Measurements from ENCODE around the gene DTNB.

Gene DTNB

DNA sequence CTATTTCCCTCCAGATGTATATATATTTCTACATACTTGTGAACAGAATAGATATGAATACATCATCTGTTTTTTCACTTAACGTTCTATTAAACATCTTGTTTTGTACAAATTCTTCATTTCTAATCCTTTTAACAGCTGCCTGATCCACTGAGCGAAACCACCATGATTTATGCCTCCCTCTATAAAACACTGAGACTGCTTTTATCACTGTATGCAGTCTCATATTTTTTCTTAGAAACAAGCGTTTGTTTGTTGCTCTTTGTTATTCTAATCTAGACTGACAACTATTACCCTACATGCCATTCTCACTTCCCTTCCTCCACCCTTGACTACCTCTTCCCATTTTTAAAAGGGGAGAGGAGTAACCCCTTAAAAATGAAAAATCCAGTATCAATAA lies 88.2 kb downstream of the DTNB start:
- no peak for DNase-seq (ENCODE audit: insufficient read length, low spot score)
- FAIRE-seq: no peak
- TF ChIP-seq SPI1 (IDR thresholded peaks at IDR 0.05; ENCODE audit: low read depth, low read length) (peak; percentile 53), TAF1 (IDR thresholded peaks at IDR 0.05; ENCODE audit: low read depth, low read length) (no peak), POU2F2 (IDR thresholded peaks at IDR 0.05; ENCODE audit: low read depth, low read length) (no peak), PAX5 (IDR thresholded peaks at IDR 0.05; ENCODE audit: insufficient read depth, low read length, severe bottlenecking) (no peak), POLR2AphosphoS5 (IDR thresholded peaks at IDR 0.05; ENCODE audit: low read depth, low read length) (no peak), POLR2A (IDR thresholded peaks at IDR 0.05; ENCODE audit: low read depth, low read length) (no peak)

GRCh38 chr2:25582077-25582830 lies 91.1 kb downstream of the DTNB start:
- no peak for TF ChIP-seq POLR2AphosphoS5 (IDR thresholded peaks at IDR 0.05; ENCODE audit: low read depth, low read length)
- TF ChIP-seq POLR2A (IDR thresholded peaks at IDR 0.05; ENCODE audit: low read depth, low read length): no peak
- TF ChIP-seq PAX5 (IDR thresholded peaks at IDR 0.05; ENCODE audit: insufficient read depth, low read length, severe bottlenecking): no peak
- no peak for TF ChIP-seq SPI1 (IDR thresholded peaks at IDR 0.05; ENCODE audit: low read depth, low read length)
- TF ChIP-seq TAF1 (IDR thresholded peaks at IDR 0.05; ENCODE audit: low read depth, low read length): no peak
- no peak for TF ChIP-seq POU2F2 (IDR thresholded peaks at IDR 0.05; ENCODE audit: low read depth, low read length)
- no peak for DNase-seq (ENCODE audit: insufficient read length, low spot score)
- no peak for FAIRE-seq

GRCh38 chr2:25576596-25576995 lies 96.8 kb downstream of the DTNB start:
- no peak for TF ChIP-seq TAF1 (IDR thresholded peaks at IDR 0.05; ENCODE audit: low read depth, low read length)
- TF ChIP-seq PAX5 (IDR thresholded peaks at IDR 0.05; ENCODE audit: insufficient read depth, low read length, severe bottlenecking): no peak
- TF ChIP-seq POLR2AphosphoS5 (IDR thresholded peaks at IDR 0.05; ENCODE audit: low read depth, low read length): no peak
- no peak for TF ChIP-seq POLR2A (IDR thresholded peaks at IDR 0.05; ENCODE audit: low read depth, low read length)
- TF ChIP-seq POU2F2 (IDR thresholded peaks at IDR 0.05; ENCODE audit: low read depth, low read length): no peak
- DNase-seq (ENCODE audit: insufficient read length, low spot score): no peak
- no peak for FAIRE-seq

GRCh38 chr2:25572638-25573037 lies 100.7 kb downstream of the DTNB start:
- DNase-seq (ENCODE audit: insufficient read length, low spot score) (no peak), FAIRE-seq (no peak)
- TF ChIP-seq POU2F2 (IDR thresholded peaks at IDR 0.05; ENCODE audit: low read depth, low read length) (no peak), POLR2AphosphoS5 (IDR thresholded peaks at IDR 0.05; ENCODE audit: low read depth, low read length) (no peak), SPI1 (IDR thresholded peaks at IDR 0.05; ENCODE audit: low read depth, low read length) (no peak), TAF1 (IDR thresholded peaks at IDR 0.05; ENCODE audit: low read depth, low read length) (no peak), PAX5 (IDR thresholded peaks at IDR 0.05; ENCODE audit: insufficient read depth, low read length, severe bottlenecking) (no peak), POLR2A (IDR thresholded peaks at IDR 0.05; ENCODE audit: low read depth, low read length) (no peak)

DNA sequence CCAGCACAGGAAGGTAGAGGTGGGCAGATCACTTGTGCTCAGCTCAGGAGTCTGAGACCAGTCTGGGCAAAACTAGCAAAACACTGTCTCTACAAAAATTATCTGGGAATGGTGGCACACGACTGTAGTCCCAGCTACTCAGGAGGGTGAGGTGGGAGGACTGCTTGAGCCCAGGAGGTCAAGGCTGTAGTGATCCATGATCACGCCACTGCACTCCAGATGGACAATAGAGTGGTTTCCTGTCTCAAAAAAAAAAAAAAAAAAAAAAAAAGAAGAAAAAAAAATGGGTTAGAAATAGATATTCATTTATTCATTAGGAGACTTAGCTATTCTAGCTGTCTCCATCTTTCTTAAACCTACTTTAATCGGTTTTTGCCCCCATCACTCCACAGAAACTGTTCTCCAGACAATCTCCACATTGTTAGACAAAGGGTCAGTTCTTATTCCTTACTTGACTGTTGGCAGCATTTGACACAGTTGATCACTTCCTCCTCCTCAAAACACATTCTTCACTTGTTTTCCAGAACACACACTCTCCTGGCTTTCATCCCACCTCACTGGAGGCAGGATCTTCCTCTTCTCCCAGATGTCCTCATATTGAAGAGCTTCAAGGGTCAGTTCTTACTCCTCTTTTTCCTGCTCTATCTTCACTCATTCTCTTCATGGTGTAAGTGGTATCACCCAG lies 103.1 kb downstream of the DTNB start:
- DNase-seq (ENCODE audit: insufficient read length, low spot score): no peak
- TF ChIP-seq POLR2AphosphoS5 (IDR thresholded peaks at IDR 0.05; ENCODE audit: low read depth, low read length) (no peak), PAX5 (IDR thresholded peaks at IDR 0.05; ENCODE audit: insufficient read depth, low read length, severe bottlenecking) (no peak), TAF1 (IDR thresholded peaks at IDR 0.05; ENCODE audit: low read depth, low read length) (no peak), POLR2A (IDR thresholded peaks at IDR 0.05; ENCODE audit: low read depth, low read length) (no peak), SPI1 (IDR thresholded peaks at IDR 0.05; ENCODE audit: low read depth, low read length) (no peak)

GRCh38 chr2:25567406-25567805 lies 106.0 kb downstream of the DTNB start:
- DNase-seq (ENCODE audit: insufficient read length, low spot score) (no peak), FAIRE-seq (peak; percentile 76)
- no peak for TF ChIP-seq POLR2A (IDR thresholded peaks at IDR 0.05; ENCODE audit: low read depth, low read length)
- no peak for TF ChIP-seq PAX5 (IDR thresholded peaks at IDR 0.05; ENCODE audit: insufficient read depth, low read length, severe bottlenecking)
- TF ChIP-seq TAF1 (IDR thresholded peaks at IDR 0.05; ENCODE audit: low read depth, low read length): no peak
- no peak for TF ChIP-seq POU2F2 (IDR thresholded peaks at IDR 0.05; ENCODE audit: low read depth, low read length)
- TF ChIP-seq SPI1 (IDR thresholded peaks at IDR 0.05; ENCODE audit: low read depth, low read length): no peak
- no peak for TF ChIP-seq POLR2AphosphoS5 (IDR thresholded peaks at IDR 0.05; ENCODE audit: low read depth, low read length)

More for the DNA sequence above, 103.1 kb downstream of the DTNB start:
- no peak for FAIRE-seq

- no peak for DNase-seq (ENCODE audit: insufficient read length, low spot score)
- peak; percentile 87 for FAIRE-seq
- no peak for TF ChIP-seq PAX5 (IDR thresholded peaks at IDR 0.05; ENCODE audit: insufficient read depth, low read length, severe bottlenecking)
- no peak for TF ChIP-seq POLR2A (IDR thresholded peaks at IDR 0.05; ENCODE audit: low read depth, low read length)
- no peak for TF ChIP-seq POU2F2 (IDR thresholded peaks at IDR 0.05; ENCODE audit: low read depth, low read length)
- no peak for TF ChIP-seq POLR2AphosphoS5 (IDR thresholded peaks at IDR 0.05; ENCODE audit: low read depth, low read length)
- TF ChIP-seq TAF1 (IDR thresholded peaks at IDR 0.05; ENCODE audit: low read depth, low read length): no peak
- TF ChIP-seq SPI1 (IDR thresholded peaks at IDR 0.05; ENCODE audit: low read depth, low read length): peak; percentile 93
Measured at GRCh38 chr2:25566694-25567093, 106.7 kb downstream of the DTNB start.

GRCh38 chr2:25566094-25566493 lies 107.3 kb downstream of the DTNB start:
- TF ChIP-seq POLR2A (IDR thresholded peaks at IDR 0.05; ENCODE audit: low read depth, low read length) (no peak), POLR2AphosphoS5 (IDR thresholded peaks at IDR 0.05; ENCODE audit: low read depth, low read length) (no peak), TAF1 (IDR thresholded peaks at IDR 0.05; ENCODE audit: low read depth, low read length) (no peak), PAX5 (IDR thresholded peaks at IDR 0.05; ENCODE audit: insufficient read depth, low read length, severe bottlenecking) (no peak), POU2F2 (IDR thresholded peaks at IDR 0.05; ENCODE audit: low read depth, low read length) (no peak), SPI1 (IDR thresholded peaks at IDR 0.05; ENCODE audit: low read depth, low read length) (no peak)
- DNase-seq (ENCODE audit: insufficient read length, low spot score) (no peak), FAIRE-seq (no peak)

GRCh38 chr2:25561136-25561850 lies 112.1 kb downstream of the DTNB start:
- DNase-seq (ENCODE audit: insufficient read length, low spot score): no peak
- TF ChIP-seq POLR2A (IDR thresholded peaks at IDR 0.05; ENCODE audit: low read depth, low read length) (no peak), POLR2AphosphoS5 (IDR thresholded peaks at IDR 0.05; ENCODE audit: low read depth, low read length) (no peak), POU2F2 (IDR thresholded peaks at IDR 0.05; ENCODE audit: low read depth, low read length) (no peak), TAF1 (IDR thresholded peaks at IDR 0.05; ENCODE audit: low read depth, low read length) (no peak)
- peak; percentile 71 for FAIRE-seq

Measured in GM12891 (cell line).